NCI-H2171 treated with DMSO at 0.1 percent for 48 hours (cell line): ENCODE measurements around the gene SAA1.
"Not testable (repeated sequence)": the region's sequence is repeated elsewhere in the genome, so short reads cannot be mapped to it uniquely, and the experiment has no call there.

Experiments
- DNase-seq: peaks from one replicate; lab custom pipeline; 2025; lab: John Stamatoyannopoulos, UW

SAA1 gene

DNA sequence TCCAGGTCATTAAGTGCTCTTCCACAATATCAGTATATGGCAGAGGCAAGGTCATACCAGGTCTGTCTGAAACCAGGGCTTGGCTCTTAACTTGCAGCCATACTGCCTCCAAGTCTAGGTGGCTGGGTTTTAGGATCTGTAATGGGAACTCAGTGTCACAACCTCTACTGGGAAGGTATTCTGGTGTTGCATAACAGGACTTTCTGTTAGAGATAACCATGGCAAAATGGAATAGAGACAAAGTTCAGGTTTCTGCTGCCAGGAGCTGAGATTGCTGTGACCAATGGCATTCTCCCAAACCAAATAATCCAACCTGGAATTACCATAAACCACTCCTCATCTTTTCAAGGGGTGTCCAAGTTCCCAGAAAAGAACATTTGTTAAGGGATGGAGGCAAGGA lies 6.8 kb upstream of the SAA1 start:
- no peak for DNase-seq

DNA sequence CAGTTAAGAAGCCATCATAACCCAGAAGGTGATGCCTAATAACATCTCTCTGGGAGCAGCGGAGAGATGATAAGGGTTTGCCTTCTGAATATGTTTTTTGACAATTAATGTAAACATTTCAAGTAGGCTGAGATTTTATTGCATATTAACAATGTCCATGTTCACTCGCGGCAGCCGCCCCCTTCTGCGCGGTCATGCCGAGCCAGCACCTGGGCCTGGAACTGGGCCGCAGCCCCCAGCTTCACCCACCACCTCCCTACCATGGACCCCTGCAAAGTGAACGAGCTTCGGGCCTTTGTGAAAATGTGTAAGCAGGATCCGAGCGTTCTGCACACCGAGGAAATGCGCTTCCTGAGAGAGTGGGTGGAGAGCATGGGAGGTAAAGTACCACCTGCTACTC lies 4.3 kb upstream of the SAA1 start:
- no peak for DNase-seq

DNA sequence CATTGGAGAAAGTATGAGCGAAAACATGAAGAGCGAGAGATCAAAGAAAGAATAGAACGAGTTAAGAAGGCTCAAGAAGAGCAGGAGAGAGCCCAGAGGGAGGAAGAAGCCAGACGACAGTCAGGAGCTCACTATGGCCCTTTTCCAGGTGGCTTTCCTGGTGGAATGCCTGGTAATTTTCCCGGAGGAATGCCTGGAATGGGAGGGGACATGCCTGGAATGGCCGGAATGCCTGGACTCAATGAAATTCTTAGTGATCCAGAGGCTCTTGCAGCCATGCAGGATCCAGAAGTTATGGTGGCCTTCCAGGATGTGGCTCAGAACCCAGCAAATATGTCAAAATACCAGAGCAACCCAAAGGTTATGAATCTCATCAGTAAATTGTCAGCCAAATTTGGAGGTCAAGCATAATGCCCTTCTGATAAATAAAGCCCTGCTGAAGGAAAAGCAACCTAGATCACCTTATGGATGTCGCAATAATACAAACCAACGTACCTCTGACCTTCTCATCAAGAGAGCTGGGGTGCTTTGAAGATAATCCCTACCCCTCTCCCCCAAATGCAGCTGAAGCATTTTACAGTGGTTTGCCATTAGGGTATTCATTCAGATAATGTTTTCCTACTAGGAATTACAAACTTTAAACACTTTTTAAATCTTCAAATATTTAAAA lies 3.2 kb upstream of the SAA1 start:
- DNase-seq = not testable (repeated sequence)

DNA sequence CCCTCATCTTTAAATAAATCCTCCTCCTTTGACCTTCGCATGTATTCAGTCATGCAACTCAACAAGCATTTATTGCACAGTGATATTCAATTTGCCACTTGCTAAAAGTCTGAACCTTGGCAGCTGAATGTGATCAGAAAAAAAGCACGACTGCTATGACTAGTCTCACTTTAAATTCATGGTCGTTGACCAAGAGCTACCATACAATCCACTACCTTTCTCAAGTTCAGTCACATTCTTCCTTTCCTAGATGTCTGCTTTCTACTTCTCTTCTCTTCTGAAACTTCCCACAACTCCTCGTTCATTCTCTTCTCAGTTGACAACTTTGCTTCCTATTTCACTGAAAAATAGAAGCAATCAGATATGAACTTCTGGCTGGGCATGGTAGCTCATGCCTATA lies 2.0 kb upstream of the SAA1 start:
- DNase-seq = no peak

DNA sequence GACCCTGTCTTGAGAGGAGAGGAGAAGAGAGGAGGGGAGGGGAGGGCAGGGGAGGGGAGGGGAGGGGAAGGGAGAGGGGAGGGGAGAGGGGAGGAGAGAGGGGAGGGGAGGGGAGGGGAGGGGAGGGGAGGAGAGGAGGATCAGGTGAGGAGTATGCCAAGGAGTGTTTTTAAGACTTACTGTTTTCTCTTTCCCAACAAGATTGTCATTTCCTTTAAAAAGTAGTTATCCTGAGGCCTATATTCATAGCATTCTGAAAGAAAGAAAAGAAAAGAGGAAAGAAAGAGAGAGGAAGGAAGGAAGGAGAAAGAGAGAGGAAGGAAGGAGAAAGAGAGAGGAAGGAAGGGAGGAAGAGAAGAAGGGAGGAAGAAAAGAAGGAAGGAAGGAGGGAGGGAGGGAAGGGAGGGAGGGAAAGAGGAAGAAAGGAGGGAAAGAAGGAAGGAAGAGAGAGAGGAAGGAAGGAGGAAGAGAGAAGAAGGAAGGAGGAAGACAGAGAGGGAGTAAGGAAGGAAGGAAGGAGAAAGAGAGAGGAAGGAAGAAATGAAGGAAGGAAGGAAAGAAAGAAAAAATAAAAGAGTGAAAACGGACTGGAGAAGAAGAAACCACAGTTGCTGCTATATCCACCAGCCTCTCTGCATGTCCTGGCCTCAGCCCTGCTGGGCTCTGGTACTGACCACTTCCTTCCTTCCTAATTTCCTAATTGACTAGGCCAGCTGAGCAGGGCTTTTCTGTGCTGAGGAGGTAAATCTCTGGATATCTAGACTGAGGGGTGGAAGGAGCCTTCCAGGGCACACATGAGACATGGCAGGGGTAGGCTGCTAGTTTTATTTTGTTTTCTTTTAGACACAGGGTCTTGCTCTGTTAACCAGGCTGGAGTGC lies 1.1 kb upstream of the SAA1 start:
- DNase-seq = no peak

DNA sequence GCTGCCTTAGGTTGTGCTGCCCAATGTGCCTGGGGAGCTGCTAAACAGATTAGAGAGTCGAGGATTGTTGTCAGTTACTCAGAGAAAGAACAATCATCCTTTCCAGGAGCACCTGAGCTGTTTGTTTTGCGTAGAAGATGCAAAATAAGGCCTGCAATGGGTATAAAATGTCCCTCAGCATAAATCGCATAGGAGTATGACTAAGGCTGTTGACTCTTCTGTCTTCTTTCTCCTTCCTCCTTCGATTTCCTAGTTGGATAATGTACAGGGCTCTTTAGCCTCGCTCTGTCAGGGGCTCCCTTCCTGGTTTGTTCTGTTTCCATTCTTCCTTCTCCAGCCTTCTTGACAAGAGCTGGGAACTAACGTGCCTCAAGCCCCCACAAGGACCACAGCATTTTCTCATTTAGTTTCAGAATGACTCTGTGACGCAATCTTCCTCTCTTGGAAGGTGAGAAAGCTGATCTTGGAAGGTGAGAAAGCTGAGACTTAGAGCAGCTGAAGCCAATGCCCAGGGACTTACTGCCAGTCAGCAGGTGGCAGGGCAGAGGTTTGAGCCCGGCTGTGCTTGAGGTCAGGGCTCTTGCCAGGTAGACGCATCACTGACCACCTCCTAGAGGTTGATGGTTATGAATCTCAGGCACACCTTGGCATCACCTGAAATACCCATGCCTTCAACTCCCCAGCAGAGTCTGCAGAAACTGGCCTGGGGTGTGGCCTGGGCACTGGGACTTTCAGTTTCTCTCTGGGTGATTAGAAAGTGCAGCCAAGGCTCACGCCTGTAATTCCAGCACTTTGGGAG lies 1.5 kb downstream of the SAA1 start:
- DNase-seq = not testable (repeated sequence)

DNA sequence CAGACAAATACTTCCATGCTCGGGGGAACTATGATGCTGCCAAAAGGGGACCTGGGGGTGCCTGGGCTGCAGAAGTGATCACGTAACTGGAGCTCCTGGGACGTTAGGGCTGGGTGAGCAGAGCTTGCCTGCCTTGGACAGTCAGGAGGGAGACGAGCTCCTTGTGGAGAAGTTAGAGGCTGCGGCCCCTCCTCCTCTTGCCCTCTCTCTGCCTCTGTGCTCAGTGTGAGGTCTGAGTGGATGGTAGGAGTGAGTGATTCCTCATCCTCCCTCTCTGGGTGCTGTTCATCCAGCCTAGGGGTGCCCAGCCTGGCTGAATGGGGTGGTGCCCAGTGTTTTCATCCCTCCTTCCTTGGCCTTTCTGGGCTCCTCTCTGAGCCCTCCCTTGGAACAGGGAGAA lies 3.2 kb downstream of the SAA1 start:
- DNase-seq = not testable (repeated sequence)

DNA sequence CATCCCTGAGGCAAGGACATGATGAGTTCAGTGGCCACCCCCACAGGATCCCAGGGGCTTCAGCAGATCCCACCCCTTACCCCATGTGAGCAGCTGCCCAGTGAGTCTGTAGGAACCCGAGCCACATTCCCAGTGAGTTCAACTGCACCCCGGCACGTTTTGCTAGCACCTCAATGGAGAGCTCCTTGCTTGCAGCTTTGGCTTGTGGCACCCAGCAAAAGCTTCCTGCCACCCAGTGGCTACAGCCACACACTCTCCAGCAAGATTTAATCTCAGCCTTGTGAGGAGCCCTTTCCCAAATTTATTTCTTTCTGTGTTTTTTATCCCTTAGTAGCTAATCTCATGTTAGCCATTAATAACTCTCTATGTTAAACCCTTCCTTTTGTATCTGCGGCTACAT lies 4.0 kb downstream of the SAA1 start:
- no peak for DNase-seq

DNA sequence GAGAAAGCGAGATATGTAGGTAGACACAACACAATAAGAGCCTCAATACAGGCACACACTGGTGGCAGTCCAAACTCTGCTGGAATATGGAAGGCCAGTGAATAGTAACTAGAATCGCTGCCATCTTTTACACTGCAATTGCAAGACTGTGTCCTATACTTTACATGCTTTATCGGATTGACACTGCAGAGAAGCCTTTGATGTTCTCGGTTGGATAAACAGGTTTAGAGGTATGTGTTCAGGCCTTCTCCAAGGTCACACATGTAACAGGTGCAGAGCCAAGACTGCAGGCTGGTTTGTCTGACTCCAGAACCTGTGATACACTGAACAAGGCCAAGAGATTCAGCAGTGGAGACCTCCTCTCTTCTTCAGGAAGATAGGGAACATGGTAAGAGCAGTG lies 5.1 kb downstream of the SAA1 start:
- no peak for DNase-seq

DNA sequence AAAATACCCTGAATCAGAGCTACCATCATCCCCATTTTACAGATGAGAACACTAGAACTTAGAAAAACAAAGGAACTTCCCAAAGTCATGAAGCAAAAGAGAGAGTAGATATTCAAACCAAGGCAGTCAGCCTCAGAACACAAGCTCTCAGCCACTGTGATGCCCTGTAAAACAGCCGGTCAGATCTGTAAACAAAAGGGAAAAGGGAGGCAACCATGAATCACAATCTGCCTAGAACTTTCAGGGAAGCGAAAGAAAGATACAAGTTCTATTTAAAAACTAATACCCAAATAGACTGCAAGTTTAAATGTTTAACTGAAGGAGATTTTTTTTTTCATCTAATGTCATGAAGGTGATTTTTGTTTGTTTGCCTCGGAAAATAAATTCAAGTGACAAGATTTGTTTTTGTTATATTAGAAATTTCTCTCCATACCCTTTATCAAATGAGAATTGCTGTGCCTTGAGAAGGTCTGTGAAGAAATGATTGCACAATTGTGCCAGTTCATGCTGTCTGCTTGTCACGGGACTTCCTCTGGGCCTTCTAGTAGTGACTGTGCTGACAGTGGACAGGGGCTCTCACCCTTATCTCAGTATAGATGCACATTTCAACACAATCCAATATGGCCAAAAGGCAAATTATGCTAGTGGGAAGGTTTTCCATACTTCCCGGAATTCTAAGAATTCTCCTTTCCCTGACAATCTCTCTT lies 11.7 kb downstream of the SAA1 start:
- DNase-seq = no peak

DNA sequence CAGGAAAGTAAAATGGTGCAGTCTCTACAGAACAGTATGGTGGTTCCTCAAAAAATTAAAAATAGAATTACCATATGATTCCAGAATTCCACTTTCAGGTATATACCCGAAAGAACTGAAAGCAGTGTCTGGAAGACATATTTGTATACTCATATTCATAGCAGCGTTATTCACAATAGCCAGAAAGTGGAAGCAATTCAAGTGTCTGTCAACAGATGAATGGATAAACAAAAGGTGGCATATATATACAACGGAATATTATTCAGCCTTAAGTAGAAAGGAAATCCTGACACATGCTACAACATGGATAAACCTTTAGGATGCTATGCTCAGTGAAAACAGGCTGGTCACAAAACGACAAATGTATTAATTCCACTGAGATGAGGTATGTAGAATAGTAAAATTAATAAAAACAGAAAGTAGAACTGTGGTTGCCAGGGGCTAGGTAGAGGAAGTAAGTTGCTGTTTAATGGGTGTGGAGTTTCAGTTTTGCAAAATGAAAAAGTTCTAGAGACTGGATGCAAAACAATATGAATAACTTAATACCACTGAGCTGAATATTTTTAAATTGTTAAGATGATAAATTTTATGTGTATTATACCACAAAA lies 14.5 kb downstream of the SAA1 start:
- DNase-seq = no peak

DNA sequence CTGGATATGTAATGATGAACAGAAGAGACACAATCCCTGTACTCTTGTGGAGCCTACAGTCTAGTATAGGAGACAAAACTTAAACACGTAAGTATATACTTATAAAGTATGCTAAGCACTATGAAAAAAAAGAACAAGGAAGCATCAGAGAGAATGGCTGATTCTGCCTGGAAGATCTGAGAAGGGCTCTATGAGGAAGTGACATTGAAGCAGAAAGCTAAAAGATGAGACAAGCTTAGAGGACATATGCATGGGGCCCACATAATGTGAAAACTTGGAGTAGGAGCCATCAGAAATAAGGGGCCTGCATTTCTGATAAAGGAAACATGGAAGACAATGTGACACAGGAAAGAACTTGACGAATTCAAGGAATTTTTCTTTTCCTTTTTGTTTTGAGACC lies 16.6 kb downstream of the SAA1 start:
- DNase-seq = no peak

DNA sequence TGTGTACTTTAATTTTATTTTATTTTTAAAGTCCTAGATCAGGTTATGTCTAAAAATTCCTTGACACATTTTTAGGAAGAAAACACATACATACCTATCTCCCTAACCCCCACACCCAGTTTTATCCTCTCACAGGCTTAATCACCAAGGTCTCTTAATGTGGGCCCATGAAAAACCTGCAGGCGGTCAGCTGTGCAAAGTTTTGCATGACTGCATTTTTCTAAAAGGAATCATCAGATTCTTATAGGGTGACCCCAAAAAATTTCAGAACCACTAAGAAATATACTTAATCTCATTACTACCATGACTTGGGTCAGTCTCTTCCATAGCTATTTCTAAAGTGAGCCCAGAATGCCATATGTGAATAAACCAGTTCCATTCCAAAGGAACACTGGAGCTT lies 19.8 kb downstream of the SAA1 start:
- no peak for DNase-seq

DNA sequence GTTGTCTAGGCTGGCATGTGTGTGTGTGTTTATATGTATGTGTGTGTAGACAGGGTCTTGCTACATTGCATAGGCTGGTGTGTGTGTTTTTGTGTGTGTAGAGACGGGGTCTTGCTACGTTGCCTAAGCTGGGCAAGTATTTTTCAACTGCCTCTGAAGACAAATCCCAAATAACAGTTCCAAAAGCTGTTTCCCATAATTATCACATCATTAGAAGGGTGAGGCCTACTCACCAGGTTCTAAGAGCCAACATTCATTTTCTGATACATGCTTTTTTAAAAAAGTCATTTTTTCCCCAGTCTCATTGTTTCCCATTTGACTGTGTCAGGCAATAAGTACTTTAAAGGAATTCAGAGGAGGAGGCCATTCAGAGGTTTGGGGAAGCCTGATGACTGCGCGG lies 22.8 kb downstream of the SAA1 start:
- no peak for DNase-seq

DNA sequence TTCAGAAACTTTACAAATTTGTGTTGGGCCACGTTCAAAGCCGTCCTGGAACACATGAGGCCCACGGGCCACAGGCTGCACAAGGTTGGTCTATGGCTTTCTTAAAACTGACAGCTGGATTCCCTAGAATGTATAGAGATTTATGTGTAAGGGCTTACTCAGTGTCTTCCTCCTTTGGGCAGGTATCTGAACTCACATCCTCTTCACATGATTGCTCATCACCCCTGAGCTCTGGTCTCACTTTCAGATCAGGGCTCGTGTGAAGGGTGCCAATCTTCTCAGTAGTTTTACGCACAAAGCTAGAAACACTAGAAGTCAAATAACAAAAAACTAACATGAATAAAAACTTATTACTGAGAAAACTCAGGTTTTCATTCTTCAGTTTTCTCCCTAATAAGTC lies 28.8 kb downstream of the SAA1 start:
- DNase-seq = no peak

DNA sequence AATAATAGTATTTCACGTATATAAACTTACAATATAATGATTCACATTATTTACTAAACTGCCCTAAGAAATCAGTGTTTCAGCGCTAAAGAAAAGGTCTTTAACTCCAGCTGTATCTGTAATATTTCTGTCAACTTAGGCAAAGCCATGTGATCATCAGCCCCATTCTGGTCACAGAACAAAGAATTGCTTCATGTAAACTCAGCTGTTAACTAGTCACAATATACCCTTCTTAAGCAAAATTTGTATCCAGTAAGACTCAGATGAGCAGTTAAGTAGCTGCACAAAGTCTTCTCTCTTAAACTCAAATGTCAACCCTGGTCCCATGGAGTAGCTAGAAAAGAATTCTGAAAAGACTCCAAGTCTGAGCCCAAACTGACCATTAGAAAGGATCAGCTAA lies 29.3 kb downstream of the SAA1 start:
- DNase-seq = no peak

DNA sequence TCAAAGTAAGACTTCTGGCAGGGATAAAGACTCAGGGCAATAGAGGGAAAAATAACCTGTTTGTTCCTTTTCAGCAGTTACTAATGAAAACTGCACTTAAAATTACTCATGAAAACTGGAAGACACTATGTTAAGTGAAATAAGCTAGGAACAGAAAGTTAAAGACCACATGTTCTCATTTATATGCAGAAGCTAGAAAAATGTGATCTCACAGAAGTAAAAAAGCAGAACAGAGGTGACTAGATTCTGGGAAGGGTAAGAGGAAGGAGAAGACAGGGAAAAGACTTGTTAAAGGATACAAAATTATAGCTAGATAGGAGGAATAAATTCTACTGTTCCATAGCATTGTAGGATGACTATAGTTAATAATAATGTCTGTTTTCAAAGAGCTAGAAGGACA lies 33.7 kb downstream of the SAA1 start:
- DNase-seq = no peak

DNA sequence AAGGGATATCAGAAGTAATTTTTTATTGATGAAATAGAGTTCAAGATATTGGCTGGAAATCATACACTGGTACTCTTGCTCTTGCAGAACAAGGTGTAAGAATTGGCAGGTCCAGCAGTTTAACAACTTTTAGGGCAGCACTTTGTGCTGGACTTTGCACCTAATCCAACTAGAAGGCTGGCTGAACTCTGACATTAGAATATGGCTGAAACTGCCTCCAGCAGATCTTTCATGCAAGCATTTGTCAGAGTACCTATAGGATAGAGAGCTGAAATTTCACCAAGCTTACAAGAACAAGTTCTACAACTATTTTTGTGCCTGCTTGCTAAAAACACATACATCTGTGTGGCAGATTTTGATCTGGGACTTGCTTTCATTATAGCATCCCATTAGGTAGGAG lies 38.7 kb downstream of the SAA1 start:
- DNase-seq = no peak

DNA sequence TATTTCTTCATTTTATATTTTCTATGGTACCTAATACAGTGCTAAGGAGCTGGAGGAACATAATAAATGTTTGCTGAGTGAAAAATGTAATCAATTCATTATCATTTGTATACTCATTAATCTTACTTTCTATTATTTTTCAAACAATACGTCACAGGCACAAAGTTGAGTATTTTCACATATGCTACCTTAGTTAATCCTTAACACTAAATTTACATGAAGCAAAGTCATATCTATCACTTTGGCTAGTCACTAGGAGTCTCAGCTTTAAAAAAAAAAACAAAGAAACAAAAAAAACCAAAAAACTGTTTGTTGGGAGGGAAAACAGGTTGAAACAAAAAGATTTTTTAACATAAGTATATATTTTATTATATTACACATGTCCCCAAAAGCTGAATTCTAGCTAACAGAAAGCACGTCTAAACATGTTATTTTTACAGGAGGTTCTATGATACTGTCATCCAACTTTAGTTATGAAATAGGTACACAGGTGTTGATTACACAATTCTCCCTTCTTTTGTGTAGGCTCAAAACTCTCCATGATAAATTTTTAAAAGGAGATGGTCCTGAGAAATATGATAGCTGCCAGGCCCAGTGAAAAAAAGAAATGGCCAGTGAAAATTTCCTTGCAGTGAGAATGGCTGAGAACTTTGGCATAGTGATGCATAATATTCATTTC lies 41.5 kb downstream of the SAA1 start:
- no peak for DNase-seq

DNA sequence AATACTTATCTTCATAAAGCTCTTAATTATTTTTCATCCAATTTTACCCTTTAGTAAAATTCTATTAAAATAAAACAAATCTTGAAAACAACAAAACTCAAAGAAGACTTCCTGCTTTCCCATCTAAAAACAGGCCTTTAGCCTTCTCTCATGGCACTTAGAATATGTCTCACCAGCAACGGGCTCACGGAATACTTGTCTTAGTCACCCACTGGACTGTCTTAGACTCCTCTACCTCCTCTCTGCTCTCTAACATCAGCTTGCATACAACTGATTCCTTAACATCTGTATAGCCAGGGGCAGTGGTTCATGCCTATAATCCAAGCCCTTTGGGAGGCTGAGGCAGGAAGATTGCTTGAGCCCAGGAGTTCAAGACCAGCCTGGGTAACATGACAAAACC lies 42.2 kb downstream of the SAA1 start:
- DNase-seq = no peak

DNA sequence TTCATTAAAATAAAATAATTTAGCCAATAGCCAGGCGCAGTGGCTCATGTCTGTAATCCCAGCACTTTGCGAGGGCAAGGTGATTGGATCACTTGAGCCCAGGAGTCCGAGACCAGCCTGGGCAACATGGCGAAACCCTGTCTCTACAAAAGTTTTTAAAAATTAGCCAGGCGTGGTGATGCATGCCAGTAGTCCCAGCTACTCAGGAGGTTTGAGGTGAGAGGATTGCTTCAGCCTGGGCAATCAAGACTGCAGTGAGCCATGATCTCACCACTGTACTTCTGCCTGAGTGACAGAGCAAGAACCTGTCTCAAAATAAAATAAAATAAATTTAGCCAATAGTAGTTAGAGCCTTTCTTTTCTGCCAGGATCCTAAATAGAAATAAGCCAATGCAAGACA lies 43.6 kb downstream of the SAA1 start:
- DNase-seq = no peak
